SK-N-SH treated with all-trans-retinoic acid at 6 μM for 48 hours (cell line): ENCODE data around the gene TMEM238L.

ENCODE experiments used
- GLIS3 ChIP-seq: fragments of 250-450 bp; sonication (Bioruptor Pico); IDR thresholded peaks from 2 replicates; pipeline ENCODE4 v1.5.0; 2020; ENCODE audit warnings: mild to moderate bottlenecking, moderate library complexity
- OSR1 ChIP-seq: fragments of 250-450 bp; sonication (Bioruptor Pico); IDR thresholded peaks from 2 replicates; pipeline ENCODE4 v1.8.0; 2022; ENCODE audit warnings: moderate library complexity, mild to moderate bottlenecking, inconsistent platforms
- RARB ChIP-seq: fragments of 250-450 bp; sonication (Bioruptor Pico); IDR thresholded peaks from 2 replicates; pipeline ENCODE4 v1.8.0; 2021; ENCODE audit warnings: mild to moderate bottlenecking, moderate library complexity

- TF ChIP-seq RARB, result no peak
- no peak for TF ChIP-seq OSR1 (CRISPR knock-in tag)
- TF ChIP-seq GLIS3 (CRISPR knock-in tag), result no peak
These were observed 5.6 kb downstream of the TMEM238L start for GRCh38 chr17:10798332-10798749.
